ENCODE measurements around the gene C1orf210. TPM values are rescaled to one million over a fixed set of nuclear protein-coding genes. Genes with fewer than 3 reads are reported as not detected.

C1orf210 gene
- polyA plus RNA-seq, 2 of the 4 experiments (the other 2 are of a cell fraction), result not detected

- Histone ChIP-seq H3K4me2 (no peak overlapping the region), H3K9me3 (no peaks in the 10 kb centered on the region), H3K27ac (no peak overlapping the region), H3K4me1 (peaks cover 8% of the 10 kb centered on the region; the same call in 1 of the 3 replicates), H3K4me3 (no peak overlapping the region)
- no peak for TF ChIP-seq TFCP2L1 (CRISPR knock-in tag; IDR thresholded peaks at IDR 0.05)
- TF ChIP-seq ELK1 (IDR thresholded peaks at IDR 0.05; ENCODE audit: low read depth, low read length), result no peak
- TF ChIP-seq TP53 (CRISPR knock-in tag; IDR thresholded peaks at IDR 0.05), result no peak
- TF ChIP-seq ZFP36 (IDR thresholded peaks at IDR 0.05; ENCODE audit: borderline replicate concordance, partially characterized antibody), result no peak
- TF ChIP-seq RFX5 (IDR thresholded peaks at IDR 0.05), result no peak
- no peak for TF ChIP-seq MAX (IDR thresholded peaks at IDR 0.05)
- no peak for TF ChIP-seq ZSCAN20 (CRISPR knock-in tag; IDR thresholded peaks at IDR 0.05)
- no peak for TF ChIP-seq BCL3 (IDR thresholded peaks at IDR 0.05)
- no peak for TF ChIP-seq E2F6 (IDR thresholded peaks at IDR 0.05; ENCODE audit: borderline replicate concordance, low read depth)
- TF ChIP-seq HOXB5 (CRISPR knock-in tag; IDR thresholded peaks at IDR 0.05), result no peak
- TF ChIP-seq ESRRA (IDR thresholded peaks at IDR 0.05; ENCODE audit: borderline replicate concordance, low read length), result no peak
- TF ChIP-seq PBX3 (IDR thresholded peaks at IDR 0.05), result no peak
- no peak for TF ChIP-seq REST (IDR thresholded peaks at IDR 0.05)
- TF ChIP-seq HOXA7 (CRISPR knock-in tag; IDR thresholded peaks at IDR 0.05), result no peak
- no peak for TF ChIP-seq RCOR1 (IDR thresholded peaks at IDR 0.05; ENCODE audit: low read depth, low read length)
- 72% methylated on average over 5 of the region's 5 CpGs for WGBS (ENCODE audit: missing lambda C conversion rate)
- DNase-seq (ENCODE audit: low read depth in 1 of 2, low spot score in 1 of 2) (no peak), FAIRE-seq (no peak), ATAC-seq (no peak)
- CTCF ChIA-PET, result interaction anchor here (0.6 to 1.6 kb wide), 2 partner anchors 10 to 28 kb away, joined by 4 to 7 read pairs; no protein-coding TSS in a partner anchor
- POLR2A ChIA-PET, result no interaction called here
Measured at GRCh38 chr1:43292679-43293078, 7.3 kb upstream of the C1orf210 start.

- Histone ChIP-seq H3K27ac (no peak overlapping the region), H3K4me2 (no peak overlapping the region), H3K9me3 (no peaks in the 10 kb centered on the region), H3K4me3 (no peak overlapping the region), H3K4me1 (peaks cover 8% of the 10 kb centered on the region; the same call in 1 of the 3 replicates)
- WGBS (ENCODE audit: missing lambda C conversion rate), result 69% methylated on average over 7 of the region's 7 CpGs
- ChIA-PET CTCF (no interaction called here), POLR2A (no interaction called here)
- no peak for FAIRE-seq
- no peak for DNase-seq (ENCODE audit: low read depth in 1 of 2, low spot score in 1 of 2)
- no peak for ATAC-seq
- TF ChIP-seq JUN (IDR thresholded peaks at IDR 0.05) (no peak), POLR2AphosphoS2 (conservative IDR thresholded peaks at IDR 0.05; ENCODE audit: low read length) (no peak), MAX (IDR thresholded peaks at IDR 0.05) (no peak), SREBF2 (IDR thresholded peaks at IDR 0.05) (no peak), TFCP2L1 (CRISPR knock-in tag; IDR thresholded peaks at IDR 0.05) (no peak), CTCF (IDR thresholded peaks at IDR 0.05) (no peak), KDM1A (IDR thresholded peaks at IDR 0.05; ENCODE audit: low read depth) (no peak), CBX2 (IDR thresholded peaks at IDR 0.05; ENCODE audit: borderline replicate concordance, low read depth) (no peak), RNF2 (IDR thresholded peaks at IDR 0.05; ENCODE audit: borderline replicate concordance, low read depth) (no peak), GATA3 (IDR thresholded peaks at IDR 0.05; ENCODE audit: borderline replicate concordance) (no peak), CHD2 (IDR thresholded peaks at IDR 0.05; ENCODE audit: low read length, partially characterized antibody) (no peak), CEBPB (IDR thresholded peaks at IDR 0.05) (no peak), PHF8 (IDR thresholded peaks at IDR 0.05; ENCODE audit: borderline replicate concordance, low read depth) (no peak), NPAS2 (CRISPR knock-in tag; IDR thresholded peaks at IDR 0.05; ENCODE audit: borderline replicate concordance) (no peak), HEYL (CRISPR knock-in tag; IDR thresholded peaks at IDR 0.05) (no peak), ESRRA (IDR thresholded peaks at IDR 0.05; ENCODE audit: borderline replicate concordance, low read length) (no peak), HDAC2 (IDR thresholded peaks at IDR 0.05) (no peak)
Measured at GRCh38 chr1:43292216-43292615, 6.8 kb upstream of the C1orf210 start.
